Mesodermal cell (in vitro differentiated cells): ENCODE measurements around the gene PIK3AP1.

Experiments
- H3K27ac ChIP-seq: 2 replicates; pipeline ENCODE4 v1.7.0; 2013; ENCODE audit warnings: mild to moderate bottlenecking, low read depth, low read length, moderate library complexity; ENCODE audit not compliant: severe bottlenecking
- H3K36me3 ChIP-seq: 2 replicates; pipeline ENCODE4 v1.7.1; 2013; ENCODE audit warnings: mild to moderate bottlenecking, low read length, moderate library complexity; ENCODE audit not compliant: control insufficient read depth, insufficient read depth
- H3K4me1 ChIP-seq: one replicate; pipeline ENCODE4 v1.7.1; 2013; ENCODE audit warnings: mild to moderate bottlenecking, low read length; ENCODE audit not compliant: insufficient read depth, control insufficient read depth, poor library complexity, severe bottlenecking
- H3K4me3 ChIP-seq: 2 replicates; pipeline ENCODE4 v1.7.0; 2013; ENCODE audit warnings: low read length, control low read depth, mild to moderate bottlenecking; ENCODE audit not compliant: insufficient read depth, poor library complexity, severe bottlenecking; ENCODE audit errors: extremely low read depth
- H3K9me3 ChIP-seq: 2 replicates; pipeline ENCODE4 v1.7.1; 2013; ENCODE audit warnings: mild to moderate bottlenecking, low read length, moderate library complexity; ENCODE audit not compliant: control insufficient read depth
- WGBS, 2 experiments: methylation state at CpG; one replicate each; pipeline ENCODE4 v1.1.5; 2013; ENCODE audit warnings: missing lambda C conversion rate in 2 of 2; ENCODE audit not compliant: insufficient coverage in 2 of 2; 5-methylcytosine and 5-hydroxymethylcytosine counted together

The PIK3AP1 gene

DNA sequence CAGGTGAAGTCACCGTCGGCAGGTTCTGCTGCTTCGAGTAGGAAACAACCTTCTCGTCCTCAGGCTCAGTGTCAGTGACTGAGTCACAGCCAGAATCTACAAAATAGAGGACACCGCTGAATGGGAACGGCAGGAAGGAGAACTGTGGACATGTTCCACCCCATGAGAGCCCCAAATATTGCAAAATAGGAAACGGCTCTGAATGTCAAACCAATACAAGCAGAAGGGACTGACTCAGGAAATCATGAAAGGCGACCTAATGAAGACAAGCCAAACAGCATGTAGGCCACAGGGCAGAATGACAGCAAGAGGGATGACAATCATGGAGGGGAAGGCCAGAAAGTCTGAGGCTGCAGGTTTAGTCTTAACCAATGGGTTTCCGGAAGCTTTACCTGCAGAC lies 63.5 kb downstream of the PIK3AP1 start:
- Histone ChIP-seq H3K4me3 (no peak overlapping the region), H3K4me1 (no peaks in the 10 kb centered on the region), H3K27ac (no peak overlapping the region), H3K36me3 (no peaks in the 10 kb centered on the region), H3K9me3 (no peaks in the 10 kb centered on the region)
- 92 to 95% methylated on average over 8 of the region's 9 CpGs for WGBS, 2 experiments

DNA sequence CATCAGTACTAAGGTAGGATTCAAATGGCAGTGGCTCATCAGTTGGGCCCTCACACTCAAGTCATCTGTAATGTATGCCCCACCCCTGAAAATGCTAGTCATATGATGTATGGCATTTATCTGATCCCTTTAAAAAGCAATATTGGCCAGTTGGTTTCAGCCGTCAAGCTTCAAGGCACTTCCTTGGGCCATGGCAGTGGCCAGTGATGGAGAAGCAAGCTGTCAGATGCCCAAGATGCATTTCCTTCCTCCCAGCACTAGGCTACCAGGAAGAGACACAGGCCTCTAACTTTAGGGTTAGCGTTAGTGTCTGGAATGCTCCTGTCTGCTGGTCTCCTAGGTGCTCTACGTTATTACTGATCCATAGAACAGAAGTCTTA lies 64.1 kb downstream of the PIK3AP1 start:
- Histone ChIP-seq H3K4me1 (no peaks in the 10 kb centered on the region), H3K27ac (no peak overlapping the region), H3K9me3 (no peaks in the 10 kb centered on the region), H3K4me3 (no peak overlapping the region), H3K36me3 (no peaks in the 10 kb centered on the region)
- 89 to 96% methylated on average over 2 to 3 of the region's 3 CpGs for WGBS, 2 experiments

DNA sequence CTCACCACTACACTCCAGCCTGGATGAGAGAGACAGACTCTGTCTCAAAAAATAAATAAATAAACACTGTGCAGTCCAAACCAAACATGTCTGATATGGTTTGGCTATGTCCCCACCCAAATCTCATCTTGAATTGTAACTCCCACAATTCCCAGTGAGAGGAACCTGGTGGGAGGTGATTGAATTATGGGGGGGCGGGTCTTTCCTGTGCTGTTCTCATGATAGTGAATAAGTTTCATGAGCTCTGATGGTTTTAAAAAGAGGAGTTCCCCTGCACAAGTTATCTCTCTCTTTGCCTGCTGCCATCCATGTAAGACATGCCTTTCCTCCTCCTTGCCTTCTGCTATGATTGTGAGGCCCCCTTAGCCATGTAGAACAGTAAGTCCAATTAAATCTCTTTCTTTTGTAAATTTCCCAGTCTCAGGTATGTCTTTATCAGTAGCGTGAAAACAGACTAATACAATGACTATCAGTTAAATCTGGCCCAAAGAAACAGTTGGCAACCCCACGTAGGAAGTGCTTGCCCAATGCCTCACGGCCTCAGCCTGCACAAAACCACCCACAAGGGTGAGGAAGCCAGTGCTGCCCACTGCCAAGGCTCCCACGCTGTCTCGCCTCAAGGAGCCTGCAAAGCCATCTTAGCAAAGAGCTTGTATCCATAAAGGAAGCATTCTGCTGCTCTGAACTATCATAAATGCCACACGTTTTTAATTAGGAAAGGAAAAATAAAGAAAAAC lies 64.7 kb downstream of the PIK3AP1 start:
- 80 to 84% methylated on average over 4 to 5 of the region's 7 CpGs for WGBS, 2 experiments
- no peaks in the 10 kb centered on the region for H3K4me1 ChIP-seq
- H3K4me3 ChIP-seq, result no peak overlapping the region
- no peak overlapping the region for H3K27ac ChIP-seq
- H3K36me3 ChIP-seq, result no peaks in the 10 kb centered on the region
- H3K9me3 ChIP-seq, result no peaks in the 10 kb centered on the region

GRCh38 chr10:96651998-96652431 lies 68.3 kb downstream of the PIK3AP1 start:
- H3K27ac ChIP-seq, result no peak overlapping the region
- H3K36me3 ChIP-seq, result no peaks in the 10 kb centered on the region
- no peak overlapping the region for H3K4me3 ChIP-seq
- no CpG with 5 or more reads among the region's 8 CpGs for WGBS, 2 experiments
- H3K9me3 ChIP-seq, result no peaks in the 10 kb centered on the region
- no peaks in the 10 kb centered on the region for H3K4me1 ChIP-seq

GRCh38 chr10:96650958-96651357 lies 69.4 kb downstream of the PIK3AP1 start:
- Histone ChIP-seq H3K27ac (no peak overlapping the region), H3K36me3 (no peaks in the 10 kb centered on the region), H3K4me1 (no peaks in the 10 kb centered on the region), H3K4me3 (no peak overlapping the region), H3K9me3 (no peaks in the 10 kb centered on the region)
- WGBS, 2 experiments, result 88 to 97% methylated on average over 3 to 5 of the region's 7 CpGs

DNA sequence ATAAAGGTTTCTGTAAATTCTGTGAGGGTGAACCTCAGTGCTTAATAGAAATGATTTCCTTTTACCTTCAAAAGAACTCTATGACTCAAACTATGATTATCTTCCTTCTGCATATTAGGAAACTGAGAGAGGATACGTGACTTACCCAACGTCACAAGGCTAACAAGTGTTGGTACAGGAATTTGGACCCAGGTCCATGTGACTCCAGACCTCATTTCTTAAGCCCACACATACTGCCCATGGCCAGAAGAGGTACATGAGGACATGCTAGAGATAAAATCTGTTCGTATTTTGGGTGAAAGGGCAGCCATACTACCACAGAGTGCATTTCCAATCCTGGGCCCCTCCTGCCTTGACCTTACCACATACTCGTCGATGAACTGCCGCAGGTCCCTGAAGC lies 72.0 kb downstream of the PIK3AP1 start:
- H3K27ac ChIP-seq, result no peak overlapping the region
- H3K9me3 ChIP-seq, result no peaks in the 10 kb centered on the region
- H3K36me3 ChIP-seq, result no peaks in the 10 kb centered on the region
- WGBS, 2 experiments, result 83 to 98% methylated on average over 1 to 4 of the region's 6 CpGs
- no peak overlapping the region for H3K4me3 ChIP-seq
- no peaks in the 10 kb centered on the region for H3K4me1 ChIP-seq

GRCh38 chr10:96647466-96647865 lies 72.8 kb downstream of the PIK3AP1 start:
- H3K4me1 ChIP-seq, result no peaks in the 10 kb centered on the region
- 86 to 90% methylated on average over 5 to 6 of the region's 6 CpGs for WGBS, 2 experiments
- H3K9me3 ChIP-seq, result no peaks in the 10 kb centered on the region
- no peak overlapping the region for H3K4me3 ChIP-seq
- no peak overlapping the region for H3K27ac ChIP-seq
- H3K36me3 ChIP-seq, result no peaks in the 10 kb centered on the region

DNA sequence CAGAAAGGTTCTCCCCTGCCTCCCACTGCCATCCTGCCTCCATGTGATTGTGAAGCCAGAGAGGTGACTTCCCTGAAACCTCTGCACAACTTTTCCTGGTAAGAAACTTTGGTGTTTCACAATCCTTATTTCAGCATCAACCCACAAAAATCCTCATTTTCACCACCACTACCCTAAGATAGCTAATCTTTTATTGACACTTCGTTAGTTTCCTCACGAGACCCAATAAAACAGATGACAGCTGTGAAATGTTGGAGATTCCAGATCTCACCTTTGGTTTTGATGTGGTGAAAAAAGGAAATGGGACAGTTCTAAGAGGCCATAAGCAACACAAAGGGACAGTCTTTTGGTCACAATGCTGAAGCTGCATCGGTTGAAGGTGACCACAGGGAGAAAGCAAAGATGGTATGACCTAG lies 73.6 kb downstream of the PIK3AP1 start:
- WGBS, 2 experiments, result 71 to 85% methylated on average over 3 of the region's 3 CpGs
- Histone ChIP-seq H3K27ac (no peak overlapping the region), H3K36me3 (no peaks in the 10 kb centered on the region), H3K4me3 (no peak overlapping the region), H3K4me1 (no peaks in the 10 kb centered on the region), H3K9me3 (no peaks in the 10 kb centered on the region)

DNA sequence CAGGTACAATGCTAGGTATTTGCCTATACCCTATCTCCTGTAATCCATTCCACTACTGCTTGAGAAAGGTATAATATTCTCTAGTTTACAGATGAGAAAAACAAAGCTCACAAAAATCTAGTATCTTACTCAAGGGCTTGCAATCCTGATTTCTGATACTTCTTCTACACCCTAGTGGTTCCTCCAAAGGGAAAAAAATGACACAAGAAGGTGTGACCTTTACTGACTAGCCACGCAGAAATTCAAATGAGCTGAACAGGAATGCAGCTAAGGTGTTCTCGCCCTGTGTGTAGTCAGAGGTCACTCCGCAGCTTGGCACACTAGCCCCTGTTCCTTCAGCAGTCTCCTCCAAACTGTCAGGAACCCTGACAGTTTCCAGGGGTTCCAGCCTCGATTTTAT lies 74.0 kb downstream of the PIK3AP1 start:
- Histone ChIP-seq H3K4me3 (no peak overlapping the region), H3K4me1 (peaks cover 1% of the 10 kb centered on the region), H3K27ac (no peak overlapping the region), H3K9me3 (no peaks in the 10 kb centered on the region), H3K36me3 (no peaks in the 10 kb centered on the region)
- WGBS, 2 experiments, result 88% methylated on average over 2 to 4 of the region's 4 CpGs

DNA sequence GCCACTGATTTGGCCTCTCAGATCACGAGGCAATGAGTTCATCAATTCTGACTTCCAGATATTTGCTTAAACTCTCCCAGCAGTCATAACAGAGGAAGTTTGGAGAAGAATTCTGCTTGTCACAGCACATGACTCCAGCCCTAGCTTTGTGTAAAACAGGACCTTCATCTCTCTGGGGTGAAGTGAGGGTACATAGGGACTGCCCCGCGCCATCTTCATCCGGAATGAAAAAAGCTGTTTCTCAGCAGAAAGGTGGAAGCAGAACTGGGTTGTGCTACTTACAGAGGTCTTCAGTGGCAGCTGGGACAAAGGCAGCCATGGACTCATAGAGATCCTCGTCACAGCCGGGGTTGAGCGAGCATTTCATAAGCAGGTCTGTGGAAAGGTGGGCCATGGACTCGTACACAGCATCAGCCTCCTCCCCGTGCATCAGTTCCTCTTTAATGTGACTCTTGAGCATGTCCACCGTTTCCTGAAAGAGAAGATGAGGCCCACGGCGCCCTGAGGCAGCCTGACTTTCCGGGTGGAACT lies 75.1 kb downstream of the PIK3AP1 start:
- 96% methylated on average over 12 of the region's 13 CpGs for WGBS, 2 experiments
- no peaks in the 10 kb centered on the region for H3K9me3 ChIP-seq
- H3K4me3 ChIP-seq, result no peak overlapping the region
- H3K27ac ChIP-seq, result no peak overlapping the region
- H3K4me1 ChIP-seq, result peaks cover 5% of the 10 kb centered on the region
- H3K36me3 ChIP-seq, result no peaks in the 10 kb centered on the region

DNA sequence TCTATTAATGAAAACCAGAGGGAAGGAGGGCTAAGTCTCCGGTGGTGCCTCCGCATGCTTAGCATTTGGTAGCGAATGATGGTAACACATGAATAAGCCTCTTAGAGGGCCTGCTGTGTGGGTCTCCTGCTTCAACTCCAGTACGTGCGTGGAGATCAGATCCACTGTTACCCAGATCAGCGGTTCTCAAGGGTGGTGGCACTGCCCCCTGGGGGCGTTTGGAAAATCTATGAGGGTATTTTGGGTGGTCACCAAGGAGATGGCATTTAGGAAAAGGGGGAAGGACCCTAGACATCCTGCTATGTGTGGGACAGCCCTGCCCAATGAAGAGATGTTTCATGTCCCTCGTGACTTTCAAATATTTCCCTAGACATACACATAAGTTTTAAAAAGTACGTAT lies 76.4 kb downstream of the PIK3AP1 start:
- Histone ChIP-seq H3K27ac (no peak overlapping the region), H3K9me3 (no peaks in the 10 kb centered on the region), H3K4me3 (no peak overlapping the region), H3K4me1 (peaks cover 5% of the 10 kb centered on the region), H3K36me3 (no peaks in the 10 kb centered on the region)
- WGBS, 2 experiments, result 92 to 94% methylated on average over 6 to 7 of the region's 9 CpGs
